Measurements from ENCODE around the gene SGPL1.
A peak's percentile ranks its signal among the peaks of the same experiment; 100 is the strongest.

SGPL1 gene

DNA sequence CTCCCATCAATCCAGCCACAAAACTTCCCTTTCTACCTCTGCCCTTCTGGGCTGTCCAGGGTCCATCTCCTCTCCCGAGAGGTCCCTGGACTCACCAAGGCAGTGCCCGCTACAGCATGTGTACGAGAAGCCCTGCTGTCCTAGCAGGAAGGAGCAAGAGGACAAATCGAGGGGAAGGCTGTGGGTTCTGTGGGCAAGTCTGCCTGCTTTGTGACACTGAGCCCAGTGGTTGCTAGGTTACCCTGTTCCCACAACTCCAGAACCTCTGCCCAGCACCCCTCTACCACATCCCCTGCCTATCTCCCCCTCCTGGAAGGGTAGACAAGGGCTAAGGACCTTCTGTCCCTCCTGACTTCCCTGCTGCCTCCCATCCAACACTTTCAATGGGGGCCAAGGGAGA is 30.6 kb upstream of the SGPL1 start, which contains the start of gene TBATA:
TSS of gene TBATA (minus strand) at position 188 of the 400 bp plus-strand sequence. CDS start 1,998 bp downstream, outside the sequence.
- no peaks in the 10 kb centered on the region for H3K9me3 Mint-ChIP-seq
- peaks cover 10% of the 10 kb centered on the region for H3K27me3 Mint-ChIP-seq
- intact Hi-C loops (cut with micrococcal nuclease) = no loop called here
- H3K4me3 Mint-ChIP-seq = no peak within 1 kb of the TSS
- peaks cover 45% of the 10 kb centered on the region for H3K4me1 Mint-ChIP-seq (ENCODE audit: low read depth)
- no peaks in the 10 kb centered on the region for H3K36me3 Mint-ChIP-seq (ENCODE audit: low read depth)
- no peak within 1 kb of the TSS for H3K27ac Mint-ChIP-seq

DNA sequence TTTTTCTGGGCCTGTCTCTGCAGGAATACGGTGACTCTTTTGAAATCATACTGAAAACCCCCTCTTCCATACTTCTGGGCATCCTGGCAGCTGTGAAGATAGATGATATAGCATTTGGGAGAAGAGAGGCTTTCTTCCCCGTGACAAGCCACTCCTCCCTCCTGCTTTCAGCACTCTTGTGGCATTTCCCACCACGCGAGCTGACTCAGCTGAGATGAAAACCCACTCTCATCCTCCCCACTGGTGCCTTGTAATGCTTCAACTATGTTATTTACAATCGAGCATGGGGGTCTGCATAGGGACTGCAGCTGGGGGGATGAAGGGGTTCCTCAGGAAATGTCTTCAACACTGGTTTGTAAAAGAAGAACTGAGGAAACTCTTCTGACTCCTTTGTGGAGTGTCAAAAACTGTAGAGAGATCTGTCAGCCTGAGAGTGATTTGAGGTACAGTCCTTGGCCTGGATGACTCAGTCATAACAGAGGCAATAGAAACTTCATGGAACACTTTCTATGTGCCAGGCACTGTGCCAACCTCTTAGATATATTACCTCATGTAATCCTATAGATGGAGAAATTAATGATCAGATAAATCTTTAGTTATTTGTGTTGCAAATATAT is 28.8 kb upstream of the SGPL1 start:
- Mint-ChIP-seq H3K9me3 (no peaks in the 10 kb centered on the region), H3K27me3 (peaks cover 11% of the 10 kb centered on the region), H3K36me3 (ENCODE audit: low read depth) (no peaks in the 10 kb centered on the region), H3K27ac (peak overlapping the region; percentile 43), H3K4me1 (ENCODE audit: low read depth) (peaks cover 38% of the 10 kb centered on the region), H3K4me3 (no peak overlapping the region)
- intact Hi-C loops (cut with micrococcal nuclease) = no loop called here

DNA sequence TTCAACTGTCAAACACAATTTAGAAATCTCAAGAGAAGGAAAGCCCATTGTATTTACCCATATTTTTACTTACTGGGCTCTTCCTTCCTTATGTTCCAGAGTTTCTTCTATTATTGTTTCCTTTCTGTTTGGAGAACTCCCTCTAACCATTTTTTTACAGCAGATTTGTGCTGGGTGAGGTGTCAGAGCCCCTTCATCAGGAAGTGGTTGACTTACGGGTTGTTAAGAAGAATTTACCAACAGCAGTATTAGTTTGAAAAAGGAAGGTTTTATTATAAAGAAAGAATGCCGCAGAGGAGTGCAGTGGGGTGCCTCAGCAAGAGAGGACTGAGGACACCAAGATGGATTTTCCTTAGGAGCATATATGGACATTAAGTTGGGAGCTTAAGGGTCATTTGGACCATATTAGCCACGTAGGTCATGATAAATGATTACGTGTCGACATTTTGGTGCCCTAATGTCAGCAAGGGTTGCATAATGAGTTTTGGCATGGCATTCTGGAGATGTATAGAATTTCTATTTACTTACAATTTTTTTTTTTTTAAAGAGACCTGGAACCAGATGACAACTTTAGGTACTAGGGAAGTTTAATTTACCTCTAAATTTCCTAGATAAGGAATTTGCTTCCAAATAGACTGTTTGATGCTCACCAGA is 24.2 kb upstream of the SGPL1 start:
- intact Hi-C loops (cut with micrococcal nuclease) = no loop called here
- H3K4me3 Mint-ChIP-seq = no peak overlapping the region

DNA sequence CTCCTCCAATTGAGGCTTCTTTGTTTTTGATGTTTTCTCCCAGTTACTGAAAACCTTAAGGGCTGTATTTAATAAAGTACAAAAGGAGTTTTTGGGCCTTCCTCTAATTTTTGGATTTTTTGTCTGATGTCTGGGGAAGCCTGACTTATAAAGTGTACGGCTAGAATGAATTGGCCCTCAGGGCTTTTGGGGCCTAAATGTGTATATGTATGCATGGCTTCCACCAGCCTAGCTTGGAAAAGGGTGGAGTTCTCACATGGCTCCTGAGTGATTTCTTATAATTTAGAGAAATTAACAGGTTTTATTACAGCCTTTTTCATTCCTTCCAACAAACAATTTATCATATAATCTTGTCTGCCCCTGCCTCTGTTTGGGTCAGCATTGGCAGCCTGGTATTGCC is 20.1 kb upstream of the SGPL1 start:
- Mint-ChIP-seq H3K4me3 (no peak overlapping the region), H3K27me3 (peaks cover 12% of the 10 kb centered on the region), H3K4me1 (ENCODE audit: low read depth) (peaks cover 30% of the 10 kb centered on the region), H3K9me3 (no peaks in the 10 kb centered on the region), H3K36me3 (ENCODE audit: low read depth) (no peaks in the 10 kb centered on the region), H3K27ac (no peak overlapping the region)
- intact Hi-C loops (cut with micrococcal nuclease) = no loop called here

More for the DNA sequence above, 24.2 kb upstream of the SGPL1 start:
- H3K27me3 Mint-ChIP-seq = peaks cover 11% of the 10 kb centered on the region
- H3K9me3 Mint-ChIP-seq = no peaks in the 10 kb centered on the region
- peaks cover 11% of the 10 kb centered on the region for H3K4me1 Mint-ChIP-seq (ENCODE audit: low read depth)
- H3K36me3 Mint-ChIP-seq (ENCODE audit: low read depth) = no peaks in the 10 kb centered on the region
- no peak overlapping the region for H3K27ac Mint-ChIP-seq

DNA sequence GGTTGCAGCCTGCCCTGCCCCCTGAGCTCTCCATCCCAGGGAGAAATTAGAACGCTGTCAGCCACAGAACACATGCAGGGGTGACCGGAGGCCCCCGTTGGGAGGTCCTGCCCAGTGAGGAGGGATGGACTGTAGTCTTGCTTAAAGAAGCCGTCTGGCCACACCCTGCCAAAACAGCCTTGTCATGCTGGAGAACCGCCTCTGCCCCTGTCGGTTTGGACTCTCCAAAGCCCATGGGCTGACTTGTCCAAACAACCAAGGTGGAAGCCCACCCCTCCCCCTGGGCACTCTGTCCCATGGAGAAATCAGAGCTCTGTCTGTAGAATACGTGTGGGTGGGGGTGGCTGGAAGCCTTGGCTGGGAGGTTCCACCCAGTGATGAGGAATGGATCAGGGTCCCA is 17.9 kb upstream of the SGPL1 start:
- Mint-ChIP-seq H3K27me3 (peaks cover 10% of the 10 kb centered on the region), H3K4me3 (no peak overlapping the region)
- intact Hi-C loops (cut with micrococcal nuclease) = no loop called here

GRCh38 chr10:70799124-70799523 is 16.6 kb upstream of the SGPL1 start:
- H3K4me3 Mint-ChIP-seq = no peak overlapping the region
- H3K9me3 Mint-ChIP-seq = no peaks in the 10 kb centered on the region
- peaks cover 10% of the 10 kb centered on the region for H3K27me3 Mint-ChIP-seq
- intact Hi-C loops (cut with micrococcal nuclease) = no loop called here
- H3K4me1 Mint-ChIP-seq (ENCODE audit: low read depth) = peaks cover 24% of the 10 kb centered on the region
- H3K27ac Mint-ChIP-seq = no peak overlapping the region
- H3K36me3 Mint-ChIP-seq (ENCODE audit: low read depth) = no peaks in the 10 kb centered on the region

More for the DNA sequence above, 17.9 kb upstream of the SGPL1 start:
- no peaks in the 10 kb centered on the region for H3K9me3 Mint-ChIP-seq
- H3K4me1 Mint-ChIP-seq (ENCODE audit: low read depth) = peaks cover 24% of the 10 kb centered on the region
- no peaks in the 10 kb centered on the region for H3K36me3 Mint-ChIP-seq (ENCODE audit: low read depth)
- H3K27ac Mint-ChIP-seq = no peak overlapping the region

- peaks cover 24% of the 10 kb centered on the region for H3K4me1 Mint-ChIP-seq (ENCODE audit: low read depth)
- H3K9me3 Mint-ChIP-seq = no peaks in the 10 kb centered on the region
- H3K27ac Mint-ChIP-seq = no peak overlapping the region
- intact Hi-C loops (cut with micrococcal nuclease) = no loop called here
- H3K36me3 Mint-ChIP-seq (ENCODE audit: low read depth) = no peaks in the 10 kb centered on the region
- no peak overlapping the region for H3K4me3 Mint-ChIP-seq
- peaks cover 10% of the 10 kb centered on the region for H3K27me3 Mint-ChIP-seq
These were observed 13.9 kb upstream of the SGPL1 start for GRCh38 chr10:70801854-70802253.

DNA sequence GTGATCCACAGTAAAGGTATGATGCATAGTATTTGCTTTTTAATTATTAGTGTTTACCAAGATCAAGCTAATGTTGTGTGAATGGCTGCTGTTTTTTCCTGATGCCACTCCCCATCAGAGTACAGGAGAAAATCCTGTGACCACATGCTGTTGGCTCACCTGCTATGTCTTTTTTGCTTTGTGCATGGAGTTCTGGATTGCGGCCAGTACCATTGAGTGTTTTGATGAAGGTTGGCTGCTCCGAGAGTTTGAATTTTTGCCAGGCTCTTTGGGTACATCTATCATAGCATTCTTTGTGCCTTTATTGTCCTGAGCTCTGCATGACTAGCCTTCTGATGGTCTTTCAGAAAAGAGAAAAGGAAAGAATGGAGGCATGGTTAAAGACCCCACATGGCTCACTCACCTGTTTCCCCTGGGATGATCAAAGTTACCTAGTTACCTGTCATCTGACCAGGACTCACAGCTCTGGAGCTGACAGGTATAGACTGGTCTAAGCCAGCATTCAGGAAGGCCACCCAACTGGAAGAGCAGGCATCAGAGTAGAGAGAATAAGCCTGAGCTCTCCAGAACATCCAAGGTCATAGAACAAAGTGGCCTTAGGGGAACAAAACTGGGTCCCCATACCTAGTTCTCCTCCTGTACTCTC is 11.8 kb upstream of the SGPL1 start:
- Mint-ChIP-seq H3K27ac (no peak overlapping the region), H3K4me3 (no peak overlapping the region), H3K36me3 (ENCODE audit: low read depth) (no peaks in the 10 kb centered on the region), H3K9me3 (no peaks in the 10 kb centered on the region), H3K4me1 (ENCODE audit: low read depth) (peaks cover 9% of the 10 kb centered on the region), H3K27me3 (peaks cover 12% of the 10 kb centered on the region)
- intact Hi-C loops (cut with micrococcal nuclease) = no loop called here

- peaks cover 12% of the 10 kb centered on the region for H3K27me3 Mint-ChIP-seq
- no peaks in the 10 kb centered on the region for H3K36me3 Mint-ChIP-seq (ENCODE audit: low read depth)
- H3K4me3 Mint-ChIP-seq = no peak overlapping the region
These were observed 11.3 kb upstream of the SGPL1 start for GRCh38 chr10:70804421-70804808.

DNA sequence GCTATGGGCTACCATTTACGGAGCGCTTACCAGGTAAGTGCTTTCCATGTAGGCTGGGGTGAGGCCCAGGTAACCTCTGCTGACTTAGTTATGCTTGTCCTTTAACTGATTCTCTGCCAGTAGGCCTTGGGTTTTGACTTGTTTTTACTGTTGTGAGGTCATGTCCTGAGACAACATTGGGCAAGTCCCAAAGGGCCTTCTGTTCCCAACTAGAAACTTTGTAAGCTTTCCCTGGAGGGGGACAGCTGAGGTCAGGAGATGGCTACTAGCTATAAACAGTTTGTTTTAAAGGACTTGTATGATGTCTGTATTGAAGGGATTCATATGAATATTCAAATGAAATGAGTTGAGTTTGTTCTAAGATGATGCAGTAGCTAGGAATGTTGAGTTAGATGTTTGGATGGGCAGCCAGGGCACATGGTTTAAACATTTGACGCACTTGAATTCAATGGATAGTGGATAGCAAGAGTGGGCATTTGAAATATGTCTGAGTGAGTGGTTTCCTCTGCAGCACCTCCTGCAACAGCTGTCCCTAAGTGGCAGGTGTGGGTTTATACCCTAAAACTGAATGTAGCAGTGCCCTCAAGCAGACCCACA is 10.0 kb upstream of the SGPL1 start:
- intact Hi-C loops (cut with micrococcal nuclease) = no loop called here
- Mint-ChIP-seq H3K4me1 (ENCODE audit: low read depth) (no peaks in the 10 kb centered on the region), H3K9me3 (no peaks in the 10 kb centered on the region), H3K27me3 (peaks cover 12% of the 10 kb centered on the region), H3K36me3 (ENCODE audit: low read depth) (no peaks in the 10 kb centered on the region), H3K27ac (no peak overlapping the region), H3K4me3 (no peak overlapping the region)

More at GRCh38 chr10:70804421-70804808, 11.3 kb upstream of the SGPL1 start:
- peaks cover 4% of the 10 kb centered on the region for H3K4me1 Mint-ChIP-seq (ENCODE audit: low read depth)
- intact Hi-C loops (cut with micrococcal nuclease) = no loop called here
- H3K27ac Mint-ChIP-seq = no peak overlapping the region
- H3K9me3 Mint-ChIP-seq = no peaks in the 10 kb centered on the region

GRCh38 chr10:70806841-70807240 is 8.9 kb upstream of the SGPL1 start:
- Mint-ChIP-seq H3K36me3 (ENCODE audit: low read depth) (no peaks in the 10 kb centered on the region), H3K27ac (no peak overlapping the region), H3K27me3 (peaks cover 12% of the 10 kb centered on the region), H3K4me1 (ENCODE audit: low read depth) (no peaks in the 10 kb centered on the region), H3K9me3 (no peaks in the 10 kb centered on the region), H3K4me3 (no peak overlapping the region)
- intact Hi-C loops (cut with micrococcal nuclease) = no loop called here

DNA sequence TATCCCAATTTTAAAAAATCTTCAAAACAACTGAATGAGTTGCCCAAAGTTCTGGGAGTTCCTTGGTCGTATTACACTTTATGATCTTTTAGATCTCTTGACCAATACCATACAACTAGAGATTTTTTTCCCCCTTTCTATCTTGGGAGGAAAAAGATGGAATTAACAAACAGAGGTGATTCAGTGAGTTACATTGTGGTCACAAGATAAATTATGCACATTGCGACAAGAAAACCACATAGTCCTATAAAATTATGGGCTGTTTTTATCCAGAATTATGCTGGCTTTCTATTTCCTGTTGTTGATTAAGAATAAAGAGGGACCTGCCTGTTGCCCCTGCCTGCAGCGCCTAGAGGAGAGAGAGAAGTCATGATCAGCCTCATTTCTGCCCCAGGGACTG is 8.2 kb upstream of the SGPL1 start:
- no peaks in the 10 kb centered on the region for H3K36me3 Mint-ChIP-seq (ENCODE audit: low read depth)
- intact Hi-C loops (cut with micrococcal nuclease) = no loop called here

DNA sequence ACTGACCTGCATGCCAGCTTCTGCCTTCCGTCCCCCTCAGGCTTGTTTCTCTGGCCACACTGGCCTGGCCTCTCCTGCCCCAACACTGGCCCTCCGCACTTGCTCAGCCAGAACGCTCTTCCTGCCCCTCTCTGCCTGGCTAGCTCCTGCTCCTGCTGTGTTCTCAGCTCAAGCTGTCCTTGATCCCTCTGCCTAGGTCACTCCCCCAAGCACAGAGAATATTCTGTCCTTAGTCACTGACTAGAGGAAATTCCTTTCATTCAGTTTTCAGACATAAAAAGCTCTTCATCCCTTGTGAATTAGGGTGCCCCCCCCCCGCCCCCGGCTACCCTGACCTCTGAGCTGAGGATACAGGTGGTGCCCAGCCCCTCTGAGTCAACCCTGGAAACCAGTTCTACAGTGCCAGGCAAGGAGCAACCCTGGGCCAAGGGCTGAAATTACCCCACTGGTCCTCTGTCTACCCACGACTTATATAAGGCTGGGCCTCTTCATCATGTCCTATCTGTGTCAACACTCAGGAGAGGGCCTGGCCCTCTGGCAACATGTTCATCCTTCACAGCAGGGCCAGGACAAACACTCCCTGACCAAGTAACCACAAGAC is 6.6 kb upstream of the SGPL1 start:
- Mint-ChIP-seq H3K4me3 (no peak overlapping the region), H3K9me3 (no peaks in the 10 kb centered on the region), H3K27me3 (peaks cover 11% of the 10 kb centered on the region), H3K27ac (no peak overlapping the region), H3K36me3 (ENCODE audit: low read depth) (no peaks in the 10 kb centered on the region), H3K4me1 (ENCODE audit: low read depth) (peaks cover under 1% of the 10 kb centered on the region)
- intact Hi-C loops (cut with micrococcal nuclease) = no loop called here

More for the DNA sequence above, 8.2 kb upstream of the SGPL1 start:
- Mint-ChIP-seq H3K27me3 (peaks cover 11% of the 10 kb centered on the region), H3K27ac (no peak overlapping the region), H3K9me3 (no peaks in the 10 kb centered on the region), H3K4me1 (ENCODE audit: low read depth) (no peaks in the 10 kb centered on the region), H3K4me3 (no peak overlapping the region)

GRCh38 chr10:70809726-70810125 is 6.0 kb upstream of the SGPL1 start:
- Mint-ChIP-seq H3K9me3 (no peaks in the 10 kb centered on the region), H3K36me3 (ENCODE audit: low read depth) (no peaks in the 10 kb centered on the region), H3K4me3 (no peak overlapping the region), H3K27me3 (peaks cover 11% of the 10 kb centered on the region), H3K4me1 (ENCODE audit: low read depth) (peaks cover 6% of the 10 kb centered on the region), H3K27ac (no peak overlapping the region)
- intact Hi-C loops (cut with micrococcal nuclease) = no loop called here
